Measurements from ENCODE around the gene DMRT3.

The DMRT3 gene

GRCh38 chr9:935348-935965 lies 41.0 kb upstream of the DMRT3 start (continued):
- TF ChIP-seq ZNF155 (tag by site-specific recombination; IDR thresholded peaks at IDR 0.05) (no peak), ZSCAN23 (tag by site-specific recombination; IDR thresholded peaks at IDR 0.05) (no peak), SCRT2 (tag by site-specific recombination; IDR thresholded peaks at IDR 0.05) (no peak), ZNF473 (tag by site-specific recombination; IDR thresholded peaks at IDR 0.05) (no peak), ZNF76 (tag by site-specific recombination; IDR thresholded peaks at IDR 0.05; ENCODE audit: borderline replicate concordance, low read depth) (no peak), YY1 (tag by site-specific recombination; IDR thresholded peaks at IDR 0.05) (no peak), ZNF280C (tag by site-specific recombination; IDR thresholded peaks at IDR 0.05) (no peak), ZFP3 (tag by site-specific recombination; IDR thresholded peaks at IDR 0.05; ENCODE audit: low read depth) (no peak), ZNF157 (tag by site-specific recombination; IDR thresholded peaks at IDR 0.05) (no peak), ZEB2 (tag by site-specific recombination; IDR thresholded peaks at IDR 0.05) (peak; percentile 69), ZBTB10 (tag by site-specific recombination; IDR thresholded peaks at IDR 0.05) (no peak), ZNF791 (tag by site-specific recombination; IDR thresholded peaks at IDR 0.05) (no peak), ZNF600 (tag by site-specific recombination; IDR thresholded peaks at IDR 0.05) (no peak), ZNF350 (tag by site-specific recombination; IDR thresholded peaks at IDR 0.05) (no peak), ZNF585B (tag by site-specific recombination; IDR thresholded peaks at IDR 0.05) (no peak), ZNF692 (tag by site-specific recombination; IDR thresholded peaks at IDR 0.05) (no peak), ZNF184 (tag by site-specific recombination; IDR thresholded peaks at IDR 0.05) (no peak), ZNF214 (tag by site-specific recombination; IDR thresholded peaks at IDR 0.05; ENCODE audit: borderline replicate concordance) (no peak), ZNF513 (tag by site-specific recombination; IDR thresholded peaks at IDR 0.05) (no peak), ZNF248 (tag by site-specific recombination; IDR thresholded peaks at IDR 0.05) (no peak), ZSCAN4 (tag by site-specific recombination; IDR thresholded peaks at IDR 0.05) (no peak), ZNF518A (tag by site-specific recombination; conservative IDR thresholded peaks at IDR 0.05; ENCODE audit: low read depth) (no peak), ELK4 (IDR thresholded peaks at IDR 0.05; ENCODE audit: borderline replicate concordance, low read depth, low read length) (no peak)
